Panc1 (cell line): Measurements from ENCODE around the gene ATXN10. TPM values are rescaled to one million over a fixed set of nuclear protein-coding genes. Genes with fewer than 3 reads are reported as not detected.
A peak's percentile ranks its signal among the peaks of the same experiment; 100 is the strongest.

ENCODE experiments used
- ATAC-seq: fragments of 200-7000 bp; cut with Tn5 transposase; 2 replicates; pipeline ENCODE4 v1.9.1; 2020; ENCODE audit warnings: mild to moderate bottlenecking, moderate library complexity
- BruUV-seq: library from RNA; stranded (reverse); fragments of 400-500 nt; replicated peaks from 2 replicates; lab custom pipeline; 2021; lab: Mats Ljungman, UMichigan
- CTCF ChIA-PET: fragments of 300-600 bp; sonication (Branson Sonifier 250); formaldehyde crosslinking; loops from one replicate; lab custom pipeline; 2022; ENCODE audit warnings: antibody characterized with exemption; lab: Charles Lee
- POLR2A ChIA-PET: fragments of 300-600 bp; sonication (Branson Sonifier 250); formaldehyde crosslinking; loops from one replicate; lab custom pipeline; 2022; ENCODE audit warnings: antibody characterized with exemption; lab: Charles Lee
- DNase-seq: peaks from one replicate; pipeline ENCODE4 v3.0.0-alpha.2; 2010; ENCODE audit warnings: low read depth, low spot score
- H3K27ac ChIP-seq: 2 replicates; pipeline ENCODE4 v1.5.1; 2011; ENCODE audit warnings: mild to moderate bottlenecking, low read length, inconsistent platforms
- H3K27me3 ChIP-seq: fragments of 200-500 bp; sonication (Bioruptor generic); 2 replicates; pipeline ENCODE4 v1.6.0; 2014; ENCODE audit warnings: low read length, inconsistent platforms; ENCODE audit not compliant: control insufficient read depth, insufficient read depth
- H3K36me3 ChIP-seq: fragments of 200-500 bp; sonication (Bioruptor generic); 2 replicates; pipeline ENCODE4 v1.5.1; 2014; ENCODE audit warnings: inconsistent platforms, mild to moderate bottlenecking, low read length, moderate library complexity; ENCODE audit not compliant: control insufficient read depth, insufficient read depth
- H3K4me1 ChIP-seq: 2 replicates; pipeline ENCODE4 v1.5.1; 2011; ENCODE audit warnings: inconsistent platforms, mild to moderate bottlenecking, low read length, moderate library complexity; ENCODE audit not compliant: control insufficient read depth, insufficient read depth
- H3K4me3 ChIP-seq, 2 experiments: 2 replicates each; pipeline ENCODE4 v1.5.1; 2011 to 2012; ENCODE audit warnings: low read depth in 2 of 2, low read length in 2 of 2, mild to moderate bottlenecking in 2 of 2, inconsistent platforms in 1 of 2, moderate library complexity in 1 of 2
- H3K9me3 ChIP-seq: fragments of 200-500 bp; sonication (Bioruptor generic); 2 replicates; pipeline ENCODE4 v1.5.1; 2014; ENCODE audit warnings: low read depth, mild to moderate bottlenecking, inconsistent platforms, low read length, moderate library complexity; ENCODE audit not compliant: control insufficient read depth, insufficient read depth
- CTCF ChIP-seq: fragments of 450-650 bp; IDR thresholded peaks from 2 replicates; pipeline ENCODE4 v1.5.1; 2017; ENCODE audit warnings: mild to moderate bottlenecking
- POLR2AphosphoS5 ChIP-seq: IDR thresholded peaks from 2 replicates; pipeline ENCODE4 v1.6.1; 2012; ENCODE audit warnings: mild to moderate bottlenecking, low read depth, low read length, moderate library complexity
- REST ChIP-seq, 2 experiments: IDR thresholded peaks; 2 replicates each; pipeline ENCODE4 v1.6.1; 2011 to 2012; ENCODE audit warnings: low read depth in 2 of 2, control low read depth in 1 of 2, low read length in 1 of 2, mild to moderate bottlenecking in 1 of 2, moderate library complexity in 1 of 2; ENCODE audit not compliant: insufficient read depth in 1 of 2
- SIN3A ChIP-seq: IDR thresholded peaks from 2 replicates; pipeline ENCODE4 v1.6.1; 2012; ENCODE audit warnings: low read depth, mild to moderate bottlenecking, low read length, moderate library complexity, borderline replicate concordance; ENCODE audit not compliant: insufficient read depth
- TCF7L2 ChIP-seq: IDR thresholded peaks from 2 replicates; pipeline ENCODE4 v1.6.1; 2011; ENCODE audit warnings: mild to moderate bottlenecking, low read depth, low read length, inconsistent platforms
- in situ Hi-C: cut with HindIII; loops from 2 replicates; pipeline ENCODE4 v1.10.0; 2016; ENCODE audit warnings: low sequenced_read_pairs, low pct_unique_long_range_greater_than_20kb
- intact Hi-C: fragments of 100-400 bp; cut with micrococcal nuclease; formaldehyde crosslinking; loops from one replicate; pipeline ENCODE4 v1.10.0; 2022; ENCODE audit not compliant: unreplicated experiment
- total RNA-seq: library from RNA; stranded (reverse); gene quantifications from one replicate; pipeline ENCODE4 v1.2.1, GENCODE V29; 2021; ENCODE audit not compliant: unreplicated experiment

ATXN10 gene
- total RNA-seq, 1 experiment from 2014 or later = 184 TPM

- intact Hi-C loops = no loop called here
- peak; percentile 45; the same call in 1 of the 2 replicates for ATAC-seq
- in situ Hi-C loops = no loop called here
- CTCF ChIA-PET = no interaction called here
- no TSS peak for BruUV-seq
- H3K27me3 ChIP-seq = no peaks in the 10 kb centered on the region
- DNase-seq = no peak
- no peaks in the 10 kb centered on the region; the same call in 1 of the 2 replicates for H3K36me3 ChIP-seq
- POLR2A ChIA-PET = no interaction called here
- TF ChIP-seq POLR2AphosphoS5 (no peak), REST (IDR thresholded peaks at IDR 0.05; ENCODE audit: insufficient read depth in 1 of 2, low read depth in 2 of 2, low read length in 1 of 2) (no peak), TCF7L2 (no peak), CTCF (no peak), SIN3A (no peak)
- H3K9me3 ChIP-seq = no peaks in the 10 kb centered on the region
- peaks cover 8% of the 10 kb centered on the region; the same call in 1 of the 2 replicates for H3K4me1 ChIP-seq
- H3K4me3 ChIP-seq = no peak overlapping the region
- peak overlapping the region; percentile 7; the same call in 1 of the 2 replicates for H3K27ac ChIP-seq
Observed at GRCh38 chr22:45709060-45709739, 37.6 kb downstream of the ATXN10 start.

- Histone ChIP-seq H3K9me3 (no peaks in the 10 kb centered on the region), H3K27ac (no peak overlapping the region), H3K36me3 (no peaks in the 10 kb centered on the region; the same call in 1 of the 2 replicates), H3K4me3 (no peak overlapping the region), H3K4me1 (peaks cover 8% of the 10 kb centered on the region; the same call in 1 of the 2 replicates), H3K27me3 (no peaks in the 10 kb centered on the region)
- ATAC-seq (peak; percentile 38; the same call in 1 of the 2 replicates), DNase-seq (no peak)
- POLR2A ChIA-PET = no interaction called here
- no TSS peak for BruUV-seq
- in situ Hi-C loops = no loop called here
- intact Hi-C loops = no loop called here
- CTCF ChIA-PET = interaction anchor here (0.6 kb wide), 1 partner anchor 156 kb away, joined by 3 read pairs; no protein-coding TSS in a partner anchor
- no peak for TF ChIP-seq TCF7L2
- TF ChIP-seq CTCF = no peak
- TF ChIP-seq POLR2AphosphoS5 = no peak
- TF ChIP-seq SIN3A = no peak
- no peak for TF ChIP-seq REST (IDR thresholded peaks at IDR 0.05; ENCODE audit: insufficient read depth in 1 of 2, low read depth in 2 of 2, low read length in 1 of 2)
Observed at GRCh38 chr22:45709866-45710265, 38.2 kb downstream of the ATXN10 start.
